Stimulated activated CD8-positive, alpha-beta memory T cell treated with anti-CD3 and anti-CD28 coated beads, Interleukin-7, amount 100 ng/mL, for 24 hours (primary cell): Measurements from ENCODE around the gene ARHGAP9.
"Not testable (repeated sequence)": the region's sequence is repeated elsewhere in the genome, so short reads cannot be mapped to it uniquely, and the experiment has no call there.

Experiments
- DNase-seq: peaks from one replicate; pipeline ENCODE4 v3.0.0-alpha.2; 2020; ENCODE audit warnings: low read depth

ARHGAP9 gene

DNA sequence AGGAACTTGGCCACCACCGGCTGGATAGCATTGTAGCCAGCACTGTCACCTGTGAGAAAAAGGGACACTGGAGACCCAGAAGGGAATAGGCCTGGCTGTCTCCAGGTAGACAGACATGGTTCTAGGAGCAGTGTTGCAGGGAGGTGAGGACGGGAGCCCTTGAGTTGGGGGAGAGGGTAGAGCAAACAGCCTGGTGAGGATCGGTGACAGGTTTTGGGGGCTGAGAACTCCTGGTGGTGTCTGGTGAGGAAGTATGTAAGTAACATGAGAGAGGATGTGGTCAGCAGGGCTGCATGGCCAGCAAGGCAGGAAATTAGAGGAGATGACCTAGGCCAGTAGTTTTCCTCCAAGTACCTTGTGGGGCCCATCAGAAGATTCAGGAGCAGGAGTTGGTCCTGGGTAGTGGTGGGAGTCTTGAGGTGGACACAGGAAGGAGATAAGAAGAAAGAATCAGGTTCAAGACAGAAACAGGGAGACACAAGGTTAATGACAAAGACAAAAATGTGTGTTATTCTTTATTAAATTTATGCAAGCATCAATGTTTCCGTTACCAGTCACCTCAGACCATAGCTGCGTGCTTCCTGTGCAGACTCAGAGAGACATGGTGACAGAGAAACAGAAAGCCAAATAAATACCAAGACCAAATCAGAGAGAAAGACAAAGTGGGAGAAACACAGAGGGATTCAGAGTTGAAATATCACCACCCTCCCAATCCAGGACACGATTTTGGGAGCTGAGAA, at the start of gene ARHGAP9:
Gene ARHGAP9 (minus strand): TSS at position 491 of the 740 bp plus-strand sequence. CDS start 460 bp downstream, at position 31.
- DNase-seq = no peak

DNA sequence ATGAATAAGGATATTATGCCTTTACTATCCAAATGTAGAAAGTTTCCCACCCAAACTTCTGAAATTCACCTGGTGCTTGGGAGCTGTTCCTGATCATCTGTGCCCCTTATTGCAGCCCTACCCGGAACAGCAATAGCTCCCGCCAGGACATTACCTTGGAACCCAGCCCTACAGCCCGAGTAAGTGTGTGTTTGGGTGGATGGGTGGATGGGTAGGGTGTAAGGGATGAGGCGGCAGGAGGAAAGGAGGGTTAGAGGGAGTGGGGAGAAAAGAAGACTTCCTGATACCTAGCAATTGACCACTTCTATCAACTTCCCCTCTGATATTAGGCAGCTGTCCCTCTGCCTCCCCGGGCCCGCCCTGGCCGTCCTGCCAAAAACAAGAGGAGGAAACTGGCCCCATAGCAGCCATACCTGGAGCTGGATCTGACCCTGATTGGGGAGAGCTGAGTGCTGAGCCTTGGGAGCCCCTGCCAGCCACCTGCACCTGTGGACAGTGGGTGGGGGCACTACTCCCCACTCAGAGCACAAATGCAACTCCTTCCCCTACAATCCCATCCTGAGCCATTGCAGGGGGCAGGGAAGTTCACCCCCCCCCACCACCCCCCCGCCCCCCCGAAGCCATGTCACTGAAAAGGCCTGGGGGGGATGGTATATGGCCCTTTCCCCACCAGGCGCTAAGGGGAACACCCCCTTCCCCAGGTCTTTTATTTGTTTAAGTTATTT, 49.3 kb upstream of the ARHGAP9 start:
- no peak for DNase-seq

DNA sequence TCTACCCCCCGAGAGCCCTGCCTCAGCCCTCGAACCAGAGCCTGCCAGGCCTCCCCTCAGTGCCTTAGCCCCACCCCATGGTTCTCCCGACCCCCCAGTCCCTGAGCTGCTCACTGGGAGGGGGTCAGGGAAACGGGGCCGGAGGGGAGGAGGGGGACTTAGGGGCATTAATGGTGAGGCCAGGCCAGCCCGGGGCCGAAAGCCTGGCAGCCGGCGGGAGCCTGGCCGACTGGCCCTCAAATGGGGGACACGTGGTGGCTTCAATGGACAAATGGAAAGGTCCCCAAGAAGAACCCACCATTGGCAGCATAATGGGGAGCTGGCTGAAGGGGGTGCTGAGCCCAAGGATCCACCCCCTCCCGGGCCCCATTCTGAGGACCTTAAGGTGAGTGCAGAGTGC, 48.5 kb upstream of the ARHGAP9 start:
- DNase-seq = no peak

DNA sequence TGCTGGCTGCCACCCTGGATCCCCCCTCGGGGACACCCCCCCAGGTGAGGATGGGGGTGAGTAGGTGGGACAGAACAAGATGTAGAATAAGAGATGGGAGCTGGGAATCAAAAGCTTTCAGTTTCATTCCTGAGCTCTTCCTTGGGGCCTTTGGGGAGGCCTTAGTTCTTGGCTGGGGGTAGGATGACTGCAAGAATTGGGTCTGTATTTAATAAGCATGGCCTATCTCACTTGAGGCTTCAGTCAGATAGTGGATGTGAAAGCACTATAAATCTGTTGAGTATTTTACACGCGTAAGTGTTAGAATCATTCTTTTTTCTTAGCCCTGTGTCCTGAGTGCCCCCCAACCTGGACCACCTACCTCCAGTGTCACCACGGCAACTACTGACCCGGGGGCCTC, 47.5 kb upstream of the ARHGAP9 start:
- DNase-seq = no peak

DNA sequence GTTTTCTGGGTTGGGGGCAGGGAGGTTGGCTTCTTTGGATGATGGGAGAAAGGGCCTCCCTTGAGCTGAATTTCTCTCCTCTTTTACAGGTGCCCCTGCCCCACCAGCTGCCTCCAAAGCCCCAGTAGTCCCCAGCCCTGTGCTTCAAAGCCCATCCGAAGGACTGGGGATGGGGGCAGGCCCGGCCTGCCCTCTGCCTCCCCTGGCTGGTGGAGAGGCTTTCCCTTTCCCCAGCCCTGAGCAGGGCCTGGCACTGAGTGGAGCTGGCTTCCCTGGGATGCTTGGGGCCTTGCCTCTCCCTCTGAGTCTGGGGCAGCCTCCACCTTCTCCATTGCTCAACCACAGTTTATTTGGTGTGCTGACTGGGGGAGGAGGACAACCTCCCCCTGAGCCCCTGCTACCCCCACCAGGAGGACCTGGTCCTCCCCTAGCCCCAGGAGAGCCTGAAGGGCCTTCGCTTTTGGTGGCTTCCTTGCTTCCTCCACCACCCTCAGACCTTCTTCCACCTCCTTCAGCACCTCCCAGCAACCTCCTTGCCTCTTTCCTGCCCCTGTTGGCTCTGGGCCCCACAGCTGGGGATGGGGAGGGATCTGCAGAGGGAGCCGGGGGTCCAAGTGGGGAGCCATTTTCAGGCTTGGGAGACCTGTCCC, 46.9 kb upstream of the ARHGAP9 start:
- no peak for DNase-seq

DNA sequence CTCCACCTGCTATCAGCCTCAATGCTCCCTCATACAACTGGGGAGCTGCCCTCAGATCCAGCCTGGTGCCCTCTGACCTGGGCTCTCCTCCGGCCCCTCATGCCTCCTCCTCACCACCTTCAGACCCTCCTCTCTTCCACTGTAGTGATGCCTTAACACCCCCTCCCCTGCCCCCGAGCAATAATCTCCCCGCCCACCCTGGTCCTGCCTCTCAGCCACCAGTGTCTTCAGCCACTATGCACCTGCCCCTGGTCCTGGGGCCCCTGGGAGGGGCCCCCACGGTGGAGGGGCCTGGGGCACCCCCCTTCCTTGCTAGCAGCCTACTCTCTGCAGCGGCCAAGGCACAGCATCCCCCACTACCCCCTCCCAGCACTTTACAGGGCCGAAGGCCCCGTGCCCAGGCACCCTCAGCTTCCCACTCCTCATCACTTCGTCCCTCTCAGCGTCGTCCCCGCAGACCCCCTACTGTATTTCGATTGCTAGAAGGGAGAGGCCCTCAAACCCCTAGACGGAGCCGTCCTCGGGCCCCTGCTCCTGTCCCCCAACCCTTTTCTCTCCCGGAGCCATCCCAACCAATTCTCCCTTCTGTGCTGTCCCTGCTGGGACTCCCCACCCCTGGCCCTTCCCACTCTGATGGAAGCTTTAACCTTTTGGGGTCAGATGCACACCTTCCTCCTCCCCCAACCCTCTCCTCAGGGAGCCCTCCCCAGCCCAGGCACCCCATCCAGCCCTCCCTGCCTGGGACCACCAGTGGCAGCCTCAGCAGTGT, 46.1 kb upstream of the ARHGAP9 start:
- no peak for DNase-seq

DNA sequence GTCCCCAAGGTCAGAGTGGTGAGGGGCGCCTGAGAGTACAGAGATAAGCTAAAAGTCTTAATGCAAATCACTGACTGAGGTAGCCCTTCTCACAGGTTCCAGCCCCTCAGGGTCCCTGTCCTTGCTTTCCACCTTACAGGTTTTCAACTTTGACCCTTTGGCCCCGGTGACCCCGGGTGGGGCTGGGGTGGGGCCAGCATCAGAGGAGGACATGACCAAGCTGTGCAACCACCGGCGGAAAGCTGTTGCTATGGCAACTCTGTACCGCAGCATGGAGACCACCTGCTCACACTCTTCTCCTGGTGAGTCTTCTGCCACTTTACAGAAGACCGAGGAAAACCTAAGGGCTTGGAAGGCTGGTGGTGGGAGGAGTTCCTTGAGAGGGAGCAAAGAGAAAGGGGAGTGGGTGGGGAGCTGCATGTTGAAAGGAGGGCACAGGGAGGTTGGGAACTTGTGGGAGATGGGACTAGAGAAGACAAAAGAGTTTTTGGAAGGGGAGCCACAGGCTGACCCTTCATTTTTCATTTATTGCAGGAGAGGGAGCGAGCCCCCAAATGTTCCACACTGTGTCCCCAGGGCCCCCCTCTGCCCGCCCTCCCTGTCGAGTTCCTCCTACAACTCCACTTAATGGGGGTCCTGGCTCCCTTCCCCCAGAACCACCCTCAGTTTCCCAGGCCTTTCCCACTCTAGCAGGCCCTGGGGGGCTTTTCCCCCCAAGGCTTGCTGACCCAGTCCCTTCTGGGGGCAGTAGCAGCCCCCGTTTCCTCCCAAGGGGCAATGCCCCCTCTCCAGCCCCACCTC, 45.3 kb upstream of the ARHGAP9 start:
- no peak for DNase-seq

DNA sequence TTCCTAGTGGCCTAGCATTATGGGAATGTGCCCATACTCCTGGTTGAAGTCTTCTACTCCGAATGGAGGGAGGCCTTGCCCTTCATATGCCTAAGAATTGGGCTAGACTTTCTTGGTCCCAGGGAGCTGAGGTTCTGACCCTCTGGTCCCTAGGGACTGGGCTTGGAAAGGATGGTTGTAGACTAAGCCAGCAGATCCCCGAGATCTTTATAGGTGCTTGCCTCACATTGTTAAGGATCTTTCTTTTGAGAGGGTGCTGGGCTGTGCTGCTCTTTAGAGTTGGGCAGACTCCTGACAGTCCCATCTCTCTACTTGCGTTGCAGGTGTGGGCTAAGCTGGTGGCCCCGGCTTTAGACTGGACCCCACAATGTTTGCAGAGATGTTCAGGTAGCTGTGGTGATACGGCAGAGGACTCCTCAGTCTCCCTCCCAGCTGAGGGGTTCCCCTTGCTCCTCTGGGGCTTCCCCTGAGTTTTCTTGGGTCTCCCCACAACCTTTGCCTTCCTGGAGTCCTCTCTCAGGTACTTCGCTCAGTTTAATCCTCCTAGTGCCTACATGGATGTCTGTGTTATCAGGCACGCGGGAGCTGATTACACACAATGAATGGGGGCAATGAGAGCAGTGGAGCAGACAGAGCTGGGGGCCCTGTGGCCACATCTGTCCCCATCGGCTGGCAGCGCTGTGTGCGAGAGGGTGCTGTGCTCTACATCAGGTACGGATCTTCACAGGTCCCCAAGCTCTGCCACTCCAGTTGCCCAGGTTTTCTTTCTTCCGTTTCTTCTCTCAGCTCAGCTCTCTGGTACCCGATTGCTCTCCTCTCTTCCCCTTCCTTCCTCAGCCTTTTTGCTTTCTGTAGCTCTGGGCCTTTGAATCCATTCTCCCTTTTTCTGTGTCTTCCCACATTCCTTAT, 44.3 kb upstream of the ARHGAP9 start:
- no peak for DNase-seq

DNA sequence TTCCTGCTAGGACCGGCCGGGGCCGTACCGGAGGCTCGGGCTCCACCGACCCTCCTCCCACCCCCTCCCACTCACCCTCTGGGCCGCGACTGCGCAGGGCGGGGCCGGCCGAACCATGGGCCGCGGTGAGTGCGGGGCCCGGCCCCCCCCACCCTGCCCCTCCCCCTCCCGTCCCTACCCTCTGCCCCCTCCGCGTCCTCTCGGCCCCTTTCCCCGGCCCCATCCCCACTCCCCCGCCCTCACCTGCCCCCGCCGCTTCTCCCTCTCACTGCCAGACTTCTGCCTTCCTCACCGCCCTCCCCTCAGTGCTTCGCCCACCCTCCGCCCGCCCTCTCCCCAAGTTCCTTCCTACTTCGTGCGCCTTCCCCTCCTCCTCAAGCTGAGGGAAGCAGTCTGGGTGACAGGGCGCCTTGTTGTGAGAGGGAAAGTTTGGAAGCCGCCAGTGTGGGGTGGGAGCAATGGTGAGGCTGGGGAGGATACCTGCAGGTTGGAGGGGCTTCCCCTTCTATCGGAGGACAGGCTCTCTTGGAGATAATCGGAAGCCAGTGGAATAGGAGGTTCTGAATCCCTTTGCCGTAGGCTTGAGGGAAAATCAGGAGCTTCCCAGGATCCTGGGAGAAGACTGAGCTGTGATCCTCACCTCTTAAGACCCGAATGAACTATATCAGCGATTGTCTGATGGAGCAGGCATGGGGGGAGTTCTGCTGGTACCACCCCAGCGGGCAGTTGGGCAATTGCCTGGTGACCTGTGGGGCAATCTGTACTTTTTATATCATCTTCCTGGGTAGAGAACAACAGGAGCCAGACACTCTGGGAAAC, 43.4 kb upstream of the ARHGAP9 start:
- DNase-seq = no peak

DNA sequence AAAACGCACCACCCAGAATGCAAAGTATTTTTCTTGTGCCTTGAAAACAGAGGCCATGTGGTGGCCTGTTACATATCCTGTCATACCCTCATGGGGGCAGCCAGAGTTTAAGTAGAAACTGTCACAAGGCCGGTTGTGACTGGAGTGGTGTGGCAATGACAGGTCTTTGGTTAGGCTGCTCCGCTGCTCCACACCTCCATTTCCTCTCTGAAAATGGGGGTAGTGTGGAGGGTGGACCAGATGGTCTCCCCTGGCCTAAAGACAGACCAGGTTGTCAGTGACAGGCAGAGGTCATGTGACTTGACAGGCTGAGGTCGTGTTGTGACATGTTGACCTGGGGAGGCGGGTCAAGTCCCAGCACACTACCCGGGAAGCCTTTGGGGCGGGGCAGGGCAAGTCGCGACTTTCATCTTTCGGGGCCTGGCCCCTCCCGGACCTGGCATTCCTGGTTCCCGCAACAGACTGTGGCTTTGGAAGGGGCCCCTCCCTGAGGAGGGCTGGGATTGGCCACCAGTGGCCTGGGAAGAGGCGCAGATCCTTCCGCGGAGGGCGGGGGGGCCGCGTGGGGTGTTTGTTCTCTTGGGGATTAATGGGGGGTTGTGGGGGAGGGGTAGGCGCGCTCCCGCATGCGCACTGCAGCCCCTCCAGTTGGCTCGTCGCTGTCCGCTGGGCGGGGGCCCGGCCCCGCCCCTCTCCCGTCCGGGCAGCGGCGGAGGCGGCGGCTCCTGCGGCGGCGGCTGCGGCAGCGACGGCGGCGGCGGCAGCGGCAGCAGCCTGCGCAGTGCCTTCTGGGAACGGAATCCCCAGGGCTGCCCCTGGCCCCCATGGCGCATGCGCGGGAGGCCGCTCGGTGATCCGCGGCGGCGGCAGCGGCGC, 42.6 kb upstream of the ARHGAP9 start, which contains the start of gene MBD6:
Gene MBD6 (plus strand): TSS at position 814 of the 876 bp plus-strand sequence. CDS start 1,480 bp downstream, outside the sequence.
- peak; percentile 69 for DNase-seq

DNA sequence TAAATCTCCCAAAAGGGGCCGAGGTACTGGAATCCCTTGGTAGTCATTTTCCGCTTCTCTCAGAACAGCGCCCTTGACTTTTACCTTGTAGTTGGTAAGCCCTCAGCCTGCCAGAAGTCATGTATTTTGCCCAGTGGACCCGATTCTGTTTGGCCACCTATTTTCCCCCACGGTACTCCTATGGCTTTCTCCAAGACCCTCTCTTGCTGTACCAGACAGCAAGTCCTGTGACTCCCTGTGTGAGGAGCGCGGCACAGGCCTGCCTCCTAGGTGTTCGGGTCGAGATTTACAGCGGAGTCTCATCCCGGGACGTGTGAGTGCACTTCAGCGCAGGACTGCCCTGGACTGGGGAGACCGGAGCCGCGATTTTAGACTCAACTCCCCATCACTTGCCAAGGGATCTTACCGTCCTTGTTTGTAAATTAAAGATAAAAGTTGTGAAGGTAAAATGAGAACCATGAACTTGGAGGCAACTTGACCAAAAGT, 41.9 kb upstream of the ARHGAP9 start:
- no peak for DNase-seq

DNA sequence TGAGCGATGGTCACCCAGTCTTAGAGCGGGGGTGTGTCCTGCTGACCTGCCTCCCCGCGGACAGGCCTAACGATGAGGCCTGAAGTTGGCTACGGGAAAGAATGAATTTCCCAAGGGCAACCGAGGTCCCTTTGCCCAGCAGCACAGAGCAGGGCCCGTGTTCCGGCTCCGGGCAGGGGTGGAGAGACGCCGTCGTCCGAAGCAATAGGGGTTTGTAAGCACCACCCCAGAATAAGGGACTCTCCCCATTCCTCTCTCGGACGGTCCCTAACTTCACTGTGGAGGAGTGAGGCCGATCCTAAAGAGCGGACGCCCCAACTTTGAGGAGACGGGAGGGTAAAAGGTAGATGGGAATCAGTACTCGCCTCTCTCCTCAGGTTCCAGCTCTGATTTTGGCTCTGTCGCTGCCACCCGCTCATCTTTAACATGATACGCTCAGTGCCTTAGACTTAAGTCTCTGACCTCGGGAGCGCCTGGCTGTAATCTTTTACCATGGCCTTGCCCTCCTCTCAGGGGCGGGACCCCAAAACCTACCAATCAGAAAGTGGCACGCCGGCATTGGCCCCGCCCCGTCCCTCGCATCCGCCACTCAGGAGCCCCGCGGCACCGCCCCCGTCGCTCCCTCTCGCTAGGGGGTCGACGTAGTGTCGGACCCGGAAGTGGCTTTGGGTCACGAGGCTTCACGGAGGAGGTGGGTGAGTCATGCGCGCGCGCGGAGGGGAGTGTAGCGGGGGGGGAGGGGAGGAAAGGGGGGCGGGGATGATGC, 40.6 kb upstream of the ARHGAP9 start, which contains the start of gene DDIT3:
Gene DDIT3 (minus strand): TSS at position 462 of the 766 bp plus-strand sequence. CDS start 3,108 bp downstream, outside the sequence.
- peak; percentile 99 for DNase-seq

DNA sequence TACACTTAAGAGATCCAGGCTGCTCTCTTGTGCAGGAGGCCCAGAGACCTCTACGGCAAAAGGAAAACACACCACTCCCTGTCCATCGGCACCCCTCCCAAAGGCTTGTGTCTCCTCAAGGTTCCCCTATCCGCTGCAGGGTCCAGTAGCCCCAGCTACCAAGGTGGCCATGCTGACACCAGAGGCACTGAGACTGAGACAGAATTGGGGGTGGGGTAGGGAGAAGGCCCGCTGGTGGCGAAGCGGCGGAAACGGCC, 40.1 kb upstream of the ARHGAP9 start:
- no peak for DNase-seq

DNA sequence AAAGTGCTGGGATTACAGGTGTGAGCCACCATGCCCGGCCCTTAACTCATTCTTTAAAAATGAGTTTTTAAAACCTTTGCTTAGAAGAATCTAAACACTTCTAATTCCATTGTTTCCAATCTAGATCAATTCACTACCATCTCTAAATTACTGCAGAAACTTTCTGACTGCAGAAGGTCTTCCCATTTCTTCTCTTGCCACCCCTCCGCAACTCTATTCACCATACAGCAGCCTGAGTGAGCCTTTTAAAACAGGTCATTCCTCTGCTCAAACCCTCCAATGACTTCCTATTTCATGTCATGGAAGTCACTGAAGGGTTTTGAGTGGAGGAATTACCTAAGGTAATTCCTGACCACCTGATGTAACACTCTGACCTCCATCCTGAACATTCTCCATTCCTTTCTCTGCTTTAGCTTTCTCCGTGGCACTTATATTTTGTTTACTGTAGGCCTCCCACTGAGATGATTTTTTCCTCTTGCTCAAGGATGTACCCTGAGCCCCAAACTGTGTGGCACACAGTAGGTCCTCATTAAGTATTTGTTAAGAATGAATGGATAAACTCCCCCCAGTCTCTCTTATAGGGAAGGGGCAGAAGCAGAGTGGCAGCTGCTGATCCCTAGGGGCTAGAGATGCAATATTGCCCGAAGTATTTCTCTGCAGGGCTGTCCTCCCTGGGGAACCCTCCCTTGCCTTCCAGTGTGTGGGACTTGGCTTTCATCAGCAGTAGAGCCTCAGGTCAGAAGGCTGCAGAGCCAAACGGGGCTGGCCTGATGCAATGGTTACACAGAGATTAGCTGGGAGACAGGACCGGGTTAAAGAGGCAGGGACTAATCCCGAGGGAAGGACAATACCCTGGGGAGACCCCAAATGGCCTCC, 39.5 kb upstream of the ARHGAP9 start:
- no peak for DNase-seq

DNA sequence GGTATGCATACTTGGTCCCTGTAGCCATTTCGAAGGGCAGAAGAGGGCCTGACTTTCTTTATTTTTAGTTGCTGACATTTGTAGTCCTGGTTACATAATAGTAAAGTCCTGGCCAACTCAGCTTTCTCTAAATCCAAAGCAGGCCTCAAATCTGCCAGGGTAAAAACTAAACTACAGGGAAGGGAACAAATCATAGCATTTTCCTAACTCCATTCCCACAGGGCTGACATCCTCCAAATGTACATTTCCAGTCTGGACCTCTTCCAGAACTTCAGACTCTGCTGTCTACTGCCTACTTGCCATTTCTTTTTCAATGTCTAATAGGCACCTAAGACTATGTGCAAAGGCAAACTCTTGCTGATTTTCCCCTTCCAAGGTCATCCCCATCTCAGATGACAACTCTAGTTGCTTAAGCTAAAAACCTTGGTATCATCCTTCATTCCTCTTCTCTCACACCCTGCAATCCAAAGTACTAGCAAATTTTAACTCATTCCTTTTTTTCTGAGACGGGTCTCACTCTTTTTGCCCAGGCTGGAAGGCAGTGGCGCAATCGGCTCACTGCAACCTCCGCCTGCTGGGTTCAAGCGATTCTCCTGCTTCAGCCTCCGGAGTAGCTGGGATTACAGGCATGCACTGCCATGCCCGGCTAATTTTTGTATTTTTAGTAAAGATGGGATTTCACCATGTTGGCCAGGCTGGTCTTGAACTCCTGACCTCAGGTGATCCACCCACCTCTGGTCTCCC, 38.7 kb upstream of the ARHGAP9 start:
- no peak for DNase-seq

DNA sequence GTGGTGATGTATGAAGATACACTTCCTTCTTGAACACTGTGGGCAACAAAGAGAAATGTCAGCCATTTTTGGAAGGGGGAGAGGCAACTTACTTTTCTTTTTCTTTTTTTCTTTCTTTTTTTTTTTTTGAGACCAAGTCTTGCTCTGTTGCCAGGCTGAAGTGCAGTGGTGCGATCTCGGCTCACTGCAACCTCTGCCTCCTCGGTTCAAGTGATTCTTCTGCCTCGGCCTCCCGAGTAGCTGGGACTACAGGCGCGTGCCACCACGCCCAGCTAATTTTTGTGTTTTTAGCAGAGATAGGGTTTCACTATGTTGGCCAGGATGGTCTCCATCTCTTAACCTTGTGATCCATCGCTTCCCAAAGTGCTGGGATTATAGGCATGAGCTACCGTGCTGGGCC, 38.1 kb upstream of the ARHGAP9 start:
- DNase-seq = not testable (repeated sequence)
